Activated naive CD8-positive, alpha-beta T cell treated with anti-CD3 and anti-CD28 coated beads, Interleukin-2, amount 10 ng/mL, durations not matched to agents 7 days and 5 days (primary cell): Measurements from ENCODE around the gene RBFOX1. TPM values are rescaled to one million over a fixed set of nuclear protein-coding genes. Genes with fewer than 3 reads are reported as not detected.

Source experiments
- ATAC-seq: fragments of 150-1000 bp; cut with Tn5 transposase; one replicate; pipeline ENCODE4 v1.10.0; 2021; ENCODE audit warnings: low read depth, moderate library complexity
- POLR2A ChIA-PET: fragments of 350-600 bp; sonication (Branson Sonifier 250); formaldehyde crosslinking; loops from one replicate; lab custom pipeline; 2021; ENCODE audit warnings: antibody characterized with exemption; lab: Charles Lee
- DNase-seq: peaks from one replicate; pipeline ENCODE4 v3.0.0; 2021
- H3K27ac Mint-ChIP-seq: one replicate; pipeline ENCODE4 v1.8.0; 2022; ENCODE audit warnings: mild to moderate bottlenecking, mixed read lengths
- H3K27me3 Mint-ChIP-seq: one replicate; pipeline ENCODE4 v1.8.0; 2022; ENCODE audit warnings: mild to moderate bottlenecking, moderate library complexity, mixed read lengths
- H3K36me3 Mint-ChIP-seq: one replicate; pipeline ENCODE4 v1.8.0; 2021; ENCODE audit warnings: mild to moderate bottlenecking, mixed read lengths
- H3K4me1 Mint-ChIP-seq: one replicate; pipeline ENCODE4 v1.8.0; 2021; ENCODE audit warnings: mixed read lengths
- H3K4me3 Mint-ChIP-seq: one replicate; pipeline ENCODE4 v1.8.0; 2022; ENCODE audit warnings: mild to moderate bottlenecking, moderate library complexity, mixed read lengths
- H3K9me3 Mint-ChIP-seq: one replicate; pipeline ENCODE4 v1.8.0; 2021; ENCODE audit warnings: mixed read lengths
- total RNA-seq, 2 experiments: library from RNA; stranded (reverse); gene quantifications; one replicate each; pipeline ENCODE4 v1.2.3, GENCODE V29; 2021

The RBFOX1 gene
- total RNA-seq, 2 experiments from 2014 or later: not detected

DNA sequence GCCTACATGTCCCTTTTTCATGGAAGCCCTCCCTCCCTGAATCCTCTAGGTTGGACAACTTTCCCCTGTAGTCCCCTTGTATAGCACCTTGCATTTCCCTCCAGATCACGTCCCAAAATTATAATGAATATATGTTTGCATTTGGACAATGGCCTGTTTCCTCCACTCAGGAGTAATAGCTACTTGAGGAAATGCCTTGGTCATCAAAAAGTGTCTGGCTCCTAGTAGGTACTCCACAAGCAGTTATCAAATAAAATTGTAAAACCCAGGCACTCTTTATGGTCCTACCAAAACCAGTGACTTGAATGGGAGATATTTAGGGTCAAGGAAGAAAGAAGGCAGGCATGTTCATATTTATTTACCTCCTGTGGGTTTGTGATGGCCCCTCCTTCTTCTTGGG, 59.6 kb downstream of the RBFOX1 start:
- no peak for DNase-seq
- no peak overlapping the region for H3K4me3 Mint-ChIP-seq
- ATAC-seq: no peak
- no peaks in the 10 kb centered on the region for H3K27me3 Mint-ChIP-seq
- POLR2A ChIA-PET: no interaction called here
- no peak overlapping the region for H3K27ac Mint-ChIP-seq
- no peaks in the 10 kb centered on the region for H3K36me3 Mint-ChIP-seq
- H3K9me3 Mint-ChIP-seq: peaks cover 18% of the 10 kb centered on the region
- H3K4me1 Mint-ChIP-seq: no peaks in the 10 kb centered on the region

DNA sequence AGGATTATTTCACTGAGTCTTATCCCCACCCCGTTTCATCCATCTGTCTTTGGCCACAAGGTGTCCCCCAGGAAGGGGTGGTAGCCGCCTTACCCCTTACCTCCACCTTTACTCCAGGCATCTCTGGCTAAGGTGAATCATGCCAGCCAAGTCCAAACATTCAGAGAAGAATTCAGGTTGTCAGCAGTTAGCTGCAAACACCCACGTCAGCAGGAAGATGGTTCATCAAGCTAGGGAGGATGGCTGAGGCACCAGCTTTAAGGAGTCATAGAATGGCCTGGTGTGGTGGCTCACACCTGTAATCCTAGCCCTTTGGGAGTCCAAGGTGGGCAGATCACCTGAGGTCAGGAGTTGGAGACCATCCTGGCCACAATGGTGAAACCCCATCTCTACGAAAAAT, 61.0 kb downstream of the RBFOX1 start:
- DNase-seq: no peak
- no peak overlapping the region for H3K27ac Mint-ChIP-seq
- peaks cover 17% of the 10 kb centered on the region for H3K9me3 Mint-ChIP-seq
- POLR2A ChIA-PET: no interaction called here
- no peaks in the 10 kb centered on the region for H3K36me3 Mint-ChIP-seq
- no peaks in the 10 kb centered on the region for H3K4me1 Mint-ChIP-seq
- no peaks in the 10 kb centered on the region for H3K27me3 Mint-ChIP-seq
- H3K4me3 Mint-ChIP-seq: no peak overlapping the region
- no peak for ATAC-seq

DNA sequence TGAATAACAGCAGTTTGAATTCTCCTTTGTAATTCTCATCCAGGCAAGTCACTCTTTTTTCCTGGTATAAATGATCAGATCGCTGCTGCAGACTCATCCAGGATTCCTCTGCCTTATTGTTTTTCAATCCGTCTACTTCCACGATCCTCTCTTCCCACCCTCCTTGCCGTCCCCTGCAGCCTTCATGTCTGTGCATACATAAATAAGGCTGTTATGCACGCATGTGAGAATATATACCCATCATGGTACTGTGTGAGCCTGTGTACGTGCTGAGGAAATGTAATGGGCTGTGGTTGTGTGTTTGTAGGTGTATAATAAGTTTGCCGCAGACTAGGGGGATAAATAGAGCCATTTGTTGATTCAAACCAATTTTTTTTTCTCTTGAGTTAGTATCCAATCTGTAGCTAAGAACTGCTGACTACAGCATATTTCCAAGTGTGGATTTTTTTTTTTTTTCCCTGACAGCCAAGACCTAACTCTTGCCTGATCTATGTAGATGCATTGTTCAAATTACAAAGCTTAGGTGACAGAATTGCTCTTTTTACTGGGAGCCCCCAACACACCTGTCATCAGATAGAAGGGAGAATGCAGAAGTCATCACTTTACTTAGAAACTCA, 62.2 kb downstream of the RBFOX1 start:
- ATAC-seq: no peak
- H3K9me3 Mint-ChIP-seq: peaks cover 17% of the 10 kb centered on the region
- H3K36me3 Mint-ChIP-seq: no peaks in the 10 kb centered on the region
- POLR2A ChIA-PET: no interaction called here
- H3K4me3 Mint-ChIP-seq: no peak overlapping the region
- no peaks in the 10 kb centered on the region for H3K4me1 Mint-ChIP-seq
- H3K27me3 Mint-ChIP-seq: no peaks in the 10 kb centered on the region
- no peak overlapping the region for H3K27ac Mint-ChIP-seq
- DNase-seq: no peak

DNA sequence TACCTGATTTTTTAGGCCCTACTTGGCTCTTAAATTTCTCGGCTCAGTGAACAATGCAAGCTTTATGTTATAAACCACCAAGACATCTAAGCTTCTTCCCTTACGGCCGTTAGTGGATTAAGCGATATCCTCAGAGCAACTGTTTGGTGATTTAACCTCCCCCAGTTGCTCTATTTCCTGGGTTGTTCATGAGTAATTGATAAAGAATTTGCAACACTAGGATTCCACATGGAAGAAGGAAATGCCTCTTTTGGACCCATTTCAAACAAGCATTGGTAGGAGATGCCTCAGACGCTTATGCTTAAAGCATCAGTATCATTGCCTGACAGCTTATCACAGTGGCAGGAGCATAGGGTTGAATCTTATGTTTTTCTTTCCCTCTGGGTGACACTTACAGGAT, 65.3 kb downstream of the RBFOX1 start:
- ATAC-seq (no peak), DNase-seq (no peak)
- peaks cover 8% of the 10 kb centered on the region for H3K9me3 Mint-ChIP-seq
- no peak overlapping the region for H3K27ac Mint-ChIP-seq
- no peaks in the 10 kb centered on the region for H3K4me1 Mint-ChIP-seq
- H3K27me3 Mint-ChIP-seq: no peaks in the 10 kb centered on the region
- POLR2A ChIA-PET: no interaction called here
- H3K4me3 Mint-ChIP-seq: no peak overlapping the region
- H3K36me3 Mint-ChIP-seq: no peaks in the 10 kb centered on the region

DNA sequence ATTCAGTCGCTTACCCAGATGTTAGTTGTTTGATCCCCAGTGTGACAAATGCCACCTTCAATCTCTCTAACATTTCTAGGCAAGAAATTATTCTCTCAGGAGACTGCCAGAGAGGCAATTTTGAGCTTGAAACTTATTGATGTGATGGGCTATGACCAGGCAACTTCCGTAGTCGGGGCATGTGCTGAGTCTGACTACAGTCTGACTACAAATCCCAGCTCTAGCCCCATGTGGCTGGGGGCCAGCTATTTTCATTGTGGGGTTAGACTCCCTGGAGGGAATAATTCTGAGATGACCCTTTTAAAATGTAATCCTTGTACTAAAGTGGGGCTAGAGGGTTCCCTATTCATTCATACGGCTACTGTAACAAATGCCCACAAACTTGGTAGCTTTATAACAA, 65.9 kb downstream of the RBFOX1 start:
- no peak for ATAC-seq
- no peaks in the 10 kb centered on the region for H3K4me1 Mint-ChIP-seq
- H3K4me3 Mint-ChIP-seq: no peak overlapping the region
- peaks cover 8% of the 10 kb centered on the region for H3K9me3 Mint-ChIP-seq
- no peaks in the 10 kb centered on the region for H3K27me3 Mint-ChIP-seq
- DNase-seq: no peak
- POLR2A ChIA-PET: no interaction called here
- no peak overlapping the region for H3K27ac Mint-ChIP-seq
- H3K36me3 Mint-ChIP-seq: no peaks in the 10 kb centered on the region

DNA sequence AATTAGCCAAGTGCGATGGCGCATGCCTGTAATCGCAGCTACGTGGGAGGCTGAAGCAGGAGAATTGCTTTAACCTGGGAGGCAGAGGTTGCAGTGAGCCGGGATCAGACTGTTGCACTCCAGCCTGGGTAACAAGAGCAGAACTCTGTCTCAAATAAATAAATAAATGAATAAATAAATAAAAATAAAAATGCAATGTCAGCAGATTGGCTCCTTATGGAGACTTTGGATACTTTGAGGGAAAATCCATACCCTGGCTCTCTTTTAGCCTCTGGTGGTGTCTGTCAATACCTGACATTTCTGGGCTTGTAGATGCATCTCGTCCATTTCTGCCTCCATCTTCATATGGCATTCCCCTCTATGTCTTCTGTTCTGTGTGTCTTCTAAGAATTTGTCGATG, 66.7 kb downstream of the RBFOX1 start:
- H3K27ac Mint-ChIP-seq: no peak overlapping the region
- no peaks in the 10 kb centered on the region for H3K4me1 Mint-ChIP-seq
- ATAC-seq (no peak), DNase-seq (no peak)
- POLR2A ChIA-PET: no interaction called here
- no peaks in the 10 kb centered on the region for H3K27me3 Mint-ChIP-seq
- peaks cover 6% of the 10 kb centered on the region for H3K9me3 Mint-ChIP-seq
- H3K4me3 Mint-ChIP-seq: no peak overlapping the region
- H3K36me3 Mint-ChIP-seq: no peaks in the 10 kb centered on the region

DNA sequence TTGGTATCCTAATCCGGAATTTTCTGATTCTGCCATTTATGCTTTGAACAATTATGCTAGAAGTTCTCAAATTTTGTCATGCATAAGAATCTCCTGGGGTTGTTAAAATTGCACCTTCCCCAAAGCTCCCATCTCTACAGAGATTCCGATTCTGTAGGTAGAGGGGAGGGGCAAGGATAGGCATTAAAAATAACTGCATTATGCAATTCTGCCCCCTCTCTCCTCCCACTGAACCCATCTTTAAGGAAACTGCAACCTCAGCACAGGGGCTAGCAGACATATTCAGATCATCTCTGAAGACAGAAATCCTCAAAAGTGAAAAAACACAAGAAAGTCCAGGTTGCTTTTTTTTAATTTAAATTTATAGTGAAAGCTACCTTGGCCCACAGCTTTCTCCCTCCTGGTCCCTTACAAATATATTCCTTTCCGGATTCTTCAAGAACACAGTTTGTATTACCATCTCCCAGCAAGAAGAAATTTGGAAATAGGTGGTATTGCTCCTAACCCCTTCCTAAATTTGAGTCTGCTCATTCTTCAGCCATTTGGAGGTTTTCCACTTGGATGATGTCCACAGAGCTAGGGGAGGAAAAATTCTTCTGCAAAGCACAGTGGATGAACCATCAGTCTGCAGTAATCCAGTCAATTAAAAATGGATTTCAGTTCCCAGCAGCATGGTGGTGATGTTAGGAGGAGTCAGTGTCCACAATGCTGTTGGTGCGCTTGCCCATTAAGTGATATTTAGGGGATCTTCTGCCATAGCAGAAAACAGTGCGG, 67.7 kb downstream of the RBFOX1 start:
- Mint-ChIP-seq H3K36me3 (no peaks in the 10 kb centered on the region), H3K27me3 (no peaks in the 10 kb centered on the region), H3K27ac (no peak overlapping the region), H3K4me1 (no peaks in the 10 kb centered on the region), H3K4me3 (no peak overlapping the region), H3K9me3 (peaks cover 5% of the 10 kb centered on the region)
- ATAC-seq: no peak
- POLR2A ChIA-PET: no interaction called here
- no peak for DNase-seq

DNA sequence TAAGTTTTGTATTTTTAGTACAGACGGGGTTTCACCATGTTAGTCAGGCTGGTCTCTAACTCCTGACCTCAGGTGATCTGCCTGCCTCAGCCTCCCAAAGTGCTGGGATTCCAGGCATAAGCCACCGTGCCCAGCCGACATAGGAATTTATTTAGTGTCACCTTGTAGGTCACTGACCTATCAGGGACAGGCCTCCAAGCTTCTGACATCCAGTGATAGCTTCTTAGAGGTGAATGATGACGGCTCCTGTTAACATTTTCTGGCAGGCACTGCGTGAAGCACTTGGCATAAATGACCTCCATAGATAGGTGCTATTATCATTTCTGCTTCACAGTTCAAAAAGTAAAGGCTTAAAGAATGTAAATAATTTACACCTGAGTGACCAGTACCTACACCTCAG, 71.6 kb downstream of the RBFOX1 start:
- H3K27ac Mint-ChIP-seq: no peak overlapping the region
- DNase-seq: no peak
- no peaks in the 10 kb centered on the region for H3K4me1 Mint-ChIP-seq
- POLR2A ChIA-PET: no interaction called here
- no peak for ATAC-seq
- H3K27me3 Mint-ChIP-seq: no peaks in the 10 kb centered on the region
- peaks cover 8% of the 10 kb centered on the region for H3K9me3 Mint-ChIP-seq
- no peaks in the 10 kb centered on the region for H3K36me3 Mint-ChIP-seq
- H3K4me3 Mint-ChIP-seq: no peak overlapping the region

DNA sequence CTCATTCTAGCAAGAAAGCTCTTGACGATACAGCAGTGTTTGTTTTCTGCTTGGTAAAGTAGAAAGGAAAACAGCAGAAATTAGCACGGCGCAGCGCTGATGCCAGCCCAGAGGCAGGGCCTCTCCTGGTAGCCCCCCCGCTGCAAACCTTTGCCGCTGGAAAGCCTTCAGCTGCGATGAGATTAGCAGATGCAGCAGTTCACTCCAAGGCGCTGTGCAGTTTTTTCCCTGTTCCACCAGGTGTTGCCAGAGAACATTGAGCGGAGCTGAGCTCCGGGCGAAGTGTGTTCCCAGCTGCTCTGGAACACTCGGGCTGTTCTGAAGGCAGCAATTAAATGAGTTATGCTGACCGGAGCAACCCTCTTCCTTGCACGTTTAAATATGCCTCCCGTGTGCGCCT, 72.5 kb downstream of the RBFOX1 start:
- Mint-ChIP-seq H3K4me3 (no peak overlapping the region), H3K4me1 (no peaks in the 10 kb centered on the region), H3K27ac (no peak overlapping the region), H3K9me3 (peaks cover 8% of the 10 kb centered on the region), H3K27me3 (no peaks in the 10 kb centered on the region), H3K36me3 (no peaks in the 10 kb centered on the region)
- no peak for DNase-seq
- no peak for ATAC-seq
- POLR2A ChIA-PET: no interaction called here

DNA sequence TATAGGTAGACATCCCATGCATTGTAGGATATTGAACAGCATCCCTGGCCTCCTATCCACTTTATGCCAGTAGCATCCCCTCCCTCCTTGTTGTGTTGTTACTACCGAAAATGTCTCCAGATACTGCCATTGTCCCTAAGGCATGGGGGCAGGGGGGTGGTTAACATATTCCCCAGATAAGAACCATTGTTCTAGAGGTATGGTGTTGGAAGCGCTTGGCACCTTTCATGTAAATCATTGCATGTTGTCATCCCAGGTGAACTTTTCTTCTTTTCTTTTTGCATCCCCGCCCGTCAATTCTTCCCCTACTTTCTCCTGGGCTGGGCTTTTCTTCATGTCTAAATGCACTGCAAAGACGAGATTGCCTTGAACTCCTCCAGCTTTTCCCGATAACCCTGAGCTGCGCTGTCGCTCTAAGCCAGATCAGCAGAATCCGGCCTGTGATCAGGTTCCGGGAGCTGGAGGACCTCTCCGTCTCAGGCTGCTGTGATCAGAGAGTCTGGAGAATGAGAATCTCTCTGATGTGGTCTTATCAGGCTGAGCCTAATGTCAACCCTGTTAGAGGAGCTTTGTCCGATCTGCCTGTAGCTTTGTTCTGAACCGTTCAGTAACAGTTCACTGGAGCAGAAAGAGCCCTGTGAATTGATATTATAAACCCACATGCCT, 76.2 kb downstream of the RBFOX1 start:
- ATAC-seq (no peak), DNase-seq (no peak)
- Mint-ChIP-seq H3K4me1 (no peaks in the 10 kb centered on the region), H3K27ac (no peak overlapping the region), H3K27me3 (no peaks in the 10 kb centered on the region), H3K4me3 (no peak overlapping the region), H3K9me3 (peaks cover 8% of the 10 kb centered on the region), H3K36me3 (no peaks in the 10 kb centered on the region)
- POLR2A ChIA-PET: no interaction called here

DNA sequence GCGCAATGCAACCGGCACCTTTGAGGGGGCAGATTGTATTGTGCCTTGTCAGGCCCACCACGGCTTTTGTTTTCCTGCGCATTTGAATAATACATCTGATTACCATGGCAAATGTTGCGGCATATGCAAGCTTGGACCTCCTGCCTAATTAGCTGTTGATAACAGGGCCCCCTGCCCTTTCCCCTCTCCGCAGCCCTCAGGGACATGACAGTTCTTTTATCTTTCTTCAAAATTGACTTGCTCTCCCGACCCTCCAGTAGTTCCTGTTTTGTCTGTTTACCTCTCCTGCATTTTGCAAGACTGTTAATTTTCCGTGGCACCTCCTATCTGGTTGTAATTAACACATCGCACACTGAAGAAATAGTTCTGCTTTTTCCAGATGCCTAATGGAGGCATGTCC, 86.8 kb downstream of the RBFOX1 start:
- no peak for DNase-seq
- Mint-ChIP-seq H3K36me3 (no peaks in the 10 kb centered on the region), H3K27me3 (no peaks in the 10 kb centered on the region), H3K9me3 (peaks cover 10% of the 10 kb centered on the region), H3K4me3 (no peak overlapping the region), H3K4me1 (no peaks in the 10 kb centered on the region), H3K27ac (no peak overlapping the region)
- POLR2A ChIA-PET: no interaction called here
- ATAC-seq: no peak

DNA sequence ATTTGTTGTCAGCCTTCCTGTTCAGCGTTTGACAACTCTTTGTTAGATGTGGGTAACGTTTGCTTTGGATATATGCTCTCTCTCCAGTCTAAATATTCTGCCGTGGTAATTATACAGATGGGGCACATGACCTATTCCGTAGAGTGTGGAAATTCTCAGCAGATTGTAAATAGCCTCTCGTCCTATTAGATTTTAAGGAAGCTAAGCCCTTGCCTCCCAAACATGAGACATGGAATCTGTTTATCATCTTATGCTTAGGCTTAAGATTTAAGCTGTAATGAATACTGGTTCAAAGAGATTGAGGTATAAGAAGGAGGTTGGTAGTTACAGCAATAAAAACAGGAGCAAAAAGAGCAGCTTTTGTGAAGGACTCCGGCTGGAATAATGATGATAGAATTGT, 87.4 kb downstream of the RBFOX1 start:
- H3K27ac Mint-ChIP-seq: no peak overlapping the region
- no peaks in the 10 kb centered on the region for H3K4me1 Mint-ChIP-seq
- H3K36me3 Mint-ChIP-seq: no peaks in the 10 kb centered on the region
- DNase-seq (no peak), ATAC-seq (no peak)
- H3K4me3 Mint-ChIP-seq: no peak overlapping the region
- H3K9me3 Mint-ChIP-seq: peaks cover 10% of the 10 kb centered on the region
- POLR2A ChIA-PET: no interaction called here
- H3K27me3 Mint-ChIP-seq: no peaks in the 10 kb centered on the region

DNA sequence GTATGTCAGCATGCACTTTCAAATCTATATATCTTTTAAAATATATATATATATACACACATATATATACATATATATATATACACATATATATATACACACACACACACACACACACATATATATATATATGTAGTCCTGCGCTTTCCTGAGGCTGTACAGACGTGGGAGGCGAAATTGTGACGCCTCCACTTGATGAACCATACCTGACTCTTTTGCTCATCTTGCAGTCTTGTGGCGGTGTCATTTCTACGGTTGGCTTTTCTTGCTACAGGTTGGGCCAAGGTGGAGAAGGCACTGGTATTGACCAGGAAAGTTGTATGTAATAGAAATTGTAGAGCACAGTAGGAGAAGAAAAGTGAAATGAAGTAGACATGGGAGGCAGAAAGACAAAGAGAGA, 88.2 kb downstream of the RBFOX1 start:
- POLR2A ChIA-PET: no interaction called here
- H3K4me3 Mint-ChIP-seq: no peak overlapping the region
- no peak overlapping the region for H3K27ac Mint-ChIP-seq
- no peaks in the 10 kb centered on the region for H3K36me3 Mint-ChIP-seq
- no peaks in the 10 kb centered on the region for H3K27me3 Mint-ChIP-seq
- peaks cover 10% of the 10 kb centered on the region for H3K9me3 Mint-ChIP-seq
- ATAC-seq: no peak
- DNase-seq: no peak
- no peaks in the 10 kb centered on the region for H3K4me1 Mint-ChIP-seq

DNA sequence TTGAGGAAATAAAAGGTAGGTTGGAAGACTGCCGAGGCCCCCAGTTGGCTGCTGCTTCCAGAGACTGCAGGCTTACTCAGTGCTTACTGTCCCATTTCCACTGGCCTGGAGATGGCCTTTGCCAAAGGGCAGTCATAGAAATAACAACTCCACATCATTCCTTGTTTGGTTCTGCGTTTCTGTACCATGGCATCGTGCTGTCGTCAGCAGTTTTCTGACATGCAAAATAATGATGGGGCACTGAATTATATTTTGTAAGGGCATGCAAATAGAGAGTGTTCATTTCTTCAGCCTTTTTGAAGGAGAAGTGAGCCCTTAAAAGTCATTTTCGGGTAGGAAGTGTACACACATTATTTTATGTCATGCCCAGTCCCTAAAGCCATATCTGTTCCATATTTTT, 88.9 kb downstream of the RBFOX1 start:
- no peaks in the 10 kb centered on the region for H3K27me3 Mint-ChIP-seq
- DNase-seq: no peak
- H3K4me3 Mint-ChIP-seq: no peak overlapping the region
- no peaks in the 10 kb centered on the region for H3K36me3 Mint-ChIP-seq
- no peak overlapping the region for H3K27ac Mint-ChIP-seq
- POLR2A ChIA-PET: no interaction called here
- H3K4me1 Mint-ChIP-seq: no peaks in the 10 kb centered on the region
- H3K9me3 Mint-ChIP-seq: peaks cover 7% of the 10 kb centered on the region
- no peak for ATAC-seq
